Keratinocyte (primary cell): ENCODE results near the gene ACAD11. TPM values are rescaled to one million over a fixed set of nuclear protein-coding genes. Genes with fewer than 3 reads are reported as not detected.

ENCODE experiments used
- DNase-seq: peaks from one replicate; pipeline ENCODE4 v3.0.0-alpha.2; 2011; ENCODE audit warnings: low read depth, missing footprints, low spot score
- FAIRE-seq: peaks from 2 replicates; lab custom pipeline; 2011; peaks lifted over from hg19 to GRCh38; lab: Jason Lieb, UNC
- H2AFZ ChIP-seq: 2 replicates; pipeline ENCODE4 v1.6.0; 2012; ENCODE audit warnings: low read length, control low read depth, inconsistent platforms; ENCODE audit not compliant: control insufficient read depth
- H3K27ac ChIP-seq: 2 replicates; pipeline ENCODE4 v1.5.1; 2011; ENCODE audit warnings: low read length; ENCODE audit not compliant: control insufficient read depth, insufficient read depth
- H3K27me3 ChIP-seq: 3 replicates; pipeline ENCODE4 v1.6.0; 2011; ENCODE audit warnings: low read length; ENCODE audit not compliant: control insufficient read depth, insufficient read depth; ENCODE audit errors: extremely low read depth
- H3K36me3 ChIP-seq, 2 experiments: 2 replicates in 1 of 2; 3 replicates in 1 of 2; pipeline ENCODE4 v1.5.1; 2011; ENCODE audit warnings: low read length in 2 of 2, mild to moderate bottlenecking in 1 of 2; ENCODE audit not compliant: control insufficient read depth in 2 of 2, insufficient read depth in 2 of 2; ENCODE audit errors: extremely low read depth in 1 of 2
- H3K4me1 ChIP-seq: 3 replicates; pipeline ENCODE4 v1.5.1; 2011; ENCODE audit warnings: low read length; ENCODE audit not compliant: control insufficient read depth, insufficient read depth; ENCODE audit errors: extremely low read depth
- H3K4me2 ChIP-seq: 3 replicates; pipeline ENCODE4 v1.6.0; 2011; ENCODE audit warnings: low read depth, low read length; ENCODE audit not compliant: control insufficient read depth, insufficient read depth; ENCODE audit errors: extremely low read depth
- H3K4me3 ChIP-seq, 3 experiments: fragments of 200-600 bp in 1 of 3; sonication (generic) in 1 of 3; 2 replicates in 2 of 3; 3 replicates in 1 of 3; pipeline ENCODE4 v1.5.1; 2011 to 2016; ENCODE audit warnings: low read length in 3 of 3, mild to moderate bottlenecking in 3 of 3, control low read depth in 2 of 3, inconsistent platforms in 1 of 3, low read depth in 1 of 3, mixed read lengths in 1 of 3, mixed run types in 1 of 3, moderate library complexity in 1 of 3; ENCODE audit not compliant: control insufficient read depth in 2 of 3, insufficient read depth in 2 of 3; ENCODE audit errors: extremely low read depth in 1 of 3
- H3K79me2 ChIP-seq: 2 replicates; pipeline ENCODE4 v1.6.0; 2012; ENCODE audit warnings: low read length; ENCODE audit not compliant: control insufficient read depth, insufficient read depth
- H3K9ac ChIP-seq: 3 replicates; pipeline ENCODE4 v1.6.0; 2011; ENCODE audit warnings: low read length; ENCODE audit not compliant: control insufficient read depth, insufficient read depth; ENCODE audit errors: extremely low read depth
- H3K9me1 ChIP-seq: 3 replicates; pipeline ENCODE4 v1.6.0; 2011; ENCODE audit warnings: low read length; ENCODE audit not compliant: control insufficient read depth, insufficient read depth; ENCODE audit errors: extremely low read depth
- H3K9me3 ChIP-seq: 2 replicates; pipeline ENCODE4 v1.5.1; 2012; ENCODE audit warnings: low read depth, low read length; ENCODE audit not compliant: control insufficient read depth
- H4K20me1 ChIP-seq: 3 replicates; pipeline ENCODE4 v1.6.0; 2011; ENCODE audit warnings: low read length; ENCODE audit not compliant: control insufficient read depth, insufficient read depth; ENCODE audit errors: extremely low read depth
- EZH2 ChIP-seq: IDR thresholded peaks from one replicate; pipeline ENCODE4 v1.6.1; 2012; ENCODE audit warnings: inconsistent platforms, mild to moderate bottlenecking, low read length, moderate library complexity
- dilution Hi-C: fragments of 300-500 bp; cut with MboI; formaldehyde crosslinking; loops from one replicate; pipeline ENCODE4 v1.7.0; 2020; ENCODE audit warnings: low sequenced_read_pairs; ENCODE audit not compliant: extremely low pct_ligation_motif_present
- polyA plus RNA-seq, 5 experiments: library from polyadenylated mRNA; depleted of rRNA in 3 of 5; stranded (reverse) in 3 of 5; stranded (forward) in 1 of 5; unstranded in 1 of 5; fragments of >200 nt; gene quantifications; 1 replicate in 1 of 5; 2 replicates in 3 of 5; 3 replicates in 1 of 5; pipeline versions ENCODE4 v1.2.1 to v1.2.3, GENCODE V29; 2011 to 2012; ENCODE audit warnings: missing spikeins in 2 of 5, low read depth in 1 of 5, low replicate concordance in 1 of 5
- TF ChIP-seq, protein P1 (sequence below), 3 experiments: IDR thresholded peaks in 1 of 3; conservative IDR thresholded peaks in 1 of 3; optimal IDR thresholded peaks in 1 of 3; 2 replicates in 2 of 3; 3 replicates in 1 of 3; pipeline versions ENCODE3 to v1.5.1; 2011; ENCODE audit warnings: low read length in 3 of 3, mild to moderate bottlenecking in 3 of 3, moderate library complexity in 2 of 3, control low read depth in 1 of 3, inconsistent platforms in 1 of 3; ENCODE audit not compliant: insufficient read depth in 2 of 3; ENCODE audit errors: extremely low read depth in 1 of 3

Gene ACAD11
- polyA plus RNA-seq, 1 donor (not counting 4 experiments of a cell fraction or from before 2014, with no cell fraction given) = 32.1 TPM

- FAIRE-seq (no peak), DNase-seq (no peak)
- Histone ChIP-seq H3K9ac (no peak overlapping the region), H3K27me3 (no peaks in the 10 kb centered on the region), H3K27ac (no peak overlapping the region), H2AFZ (no peak overlapping the region), H3K4me3 (no peak overlapping the region), H3K4me2 (no peak overlapping the region), H4K20me1 (no peaks in the 10 kb centered on the region), H3K79me2 (peaks cover 10% of the 10 kb centered on the region), H3K4me1 (peaks cover 3% of the 10 kb centered on the region), H3K9me1 (no peaks in the 10 kb centered on the region), H3K9me3 (no peaks in the 10 kb centered on the region), H3K36me3 (no peaks in the 10 kb centered on the region)
- TF ChIP-seq EZH2 = no peak
- TF ChIP-seq, protein P1, sequence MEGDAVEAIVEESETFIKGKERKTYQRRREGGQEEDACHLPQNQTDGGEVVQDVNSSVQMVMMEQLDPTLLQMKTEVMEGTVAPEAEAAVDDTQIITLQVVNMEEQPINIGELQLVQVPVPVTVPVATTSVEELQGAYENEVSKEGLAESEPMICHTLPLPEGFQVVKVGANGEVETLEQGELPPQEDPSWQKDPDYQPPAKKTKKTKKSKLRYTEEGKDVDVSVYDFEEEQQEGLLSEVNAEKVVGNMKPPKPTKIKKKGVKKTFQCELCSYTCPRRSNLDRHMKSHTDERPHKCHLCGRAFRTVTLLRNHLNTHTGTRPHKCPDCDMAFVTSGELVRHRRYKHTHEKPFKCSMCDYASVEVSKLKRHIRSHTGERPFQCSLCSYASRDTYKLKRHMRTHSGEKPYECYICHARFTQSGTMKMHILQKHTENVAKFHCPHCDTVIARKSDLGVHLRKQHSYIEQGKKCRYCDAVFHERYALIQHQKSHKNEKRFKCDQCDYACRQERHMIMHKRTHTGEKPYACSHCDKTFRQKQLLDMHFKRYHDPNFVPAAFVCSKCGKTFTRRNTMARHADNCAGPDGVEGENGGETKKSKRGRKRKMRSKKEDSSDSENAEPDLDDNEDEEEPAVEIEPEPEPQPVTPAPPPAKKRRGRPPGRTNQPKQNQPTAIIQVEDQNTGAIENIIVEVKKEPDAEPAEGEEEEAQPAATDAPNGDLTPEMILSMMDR (optimal IDR thresholded peaks at IDR 0.05 in 1 of 3, IDR thresholded peaks at IDR 0.05 in 1 of 3, conservative IDR thresholded peaks at IDR 0.05 in 1 of 3; ENCODE audit: extremely low read depth in 1 of 3, insufficient read depth in 2 of 3, low read length in 3 of 3) = no peak
- dilution Hi-C loops = no loop called here
Measured at GRCh38 chr3:132654721-132655120, 4.9 kb downstream of the ACAD11 start.

DNA sequence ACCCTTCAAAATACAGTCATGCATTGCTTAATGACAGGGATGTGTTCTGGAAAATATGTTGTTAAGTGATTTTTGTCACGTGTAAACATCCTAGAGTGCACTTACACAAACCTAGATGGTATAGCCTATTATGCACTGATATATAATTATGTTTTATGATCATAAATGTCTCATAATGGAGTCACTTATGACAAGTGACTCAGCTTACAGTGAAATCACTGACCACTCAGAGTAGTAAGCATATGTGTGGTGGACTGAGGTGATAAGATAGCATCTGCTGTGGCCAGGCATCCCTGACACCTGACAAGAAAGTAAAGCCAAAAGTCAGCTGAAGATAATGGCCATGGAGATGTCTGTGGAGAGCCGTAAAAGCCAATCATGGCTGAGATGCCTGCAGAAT lies 5.4 kb downstream of the ACAD11 start:
- no peak for DNase-seq
- Histone ChIP-seq H3K27ac (no peak overlapping the region), H3K36me3 (no peaks in the 10 kb centered on the region), H3K9me1 (no peaks in the 10 kb centered on the region), H3K4me2 (no peak overlapping the region), H3K9me3 (no peaks in the 10 kb centered on the region), H3K79me2 (peaks cover 6% of the 10 kb centered on the region), H4K20me1 (no peaks in the 10 kb centered on the region), H3K4me3 (no peak overlapping the region), H3K27me3 (no peaks in the 10 kb centered on the region), H3K4me1 (peaks cover 3% of the 10 kb centered on the region), H2AFZ (no peak overlapping the region), H3K9ac (no peak overlapping the region)
- FAIRE-seq = no peak
- dilution Hi-C loops = no loop called here
- TF ChIP-seq EZH2 = no peak
- TF ChIP-seq, protein P1 (optimal IDR thresholded peaks at IDR 0.05 in 1 of 3, IDR thresholded peaks at IDR 0.05 in 1 of 3, conservative IDR thresholded peaks at IDR 0.05 in 1 of 3; ENCODE audit: extremely low read depth in 1 of 3, insufficient read depth in 2 of 3, low read length in 3 of 3) = no peak
